ENCODE data around the gene CHST11.

DNA sequence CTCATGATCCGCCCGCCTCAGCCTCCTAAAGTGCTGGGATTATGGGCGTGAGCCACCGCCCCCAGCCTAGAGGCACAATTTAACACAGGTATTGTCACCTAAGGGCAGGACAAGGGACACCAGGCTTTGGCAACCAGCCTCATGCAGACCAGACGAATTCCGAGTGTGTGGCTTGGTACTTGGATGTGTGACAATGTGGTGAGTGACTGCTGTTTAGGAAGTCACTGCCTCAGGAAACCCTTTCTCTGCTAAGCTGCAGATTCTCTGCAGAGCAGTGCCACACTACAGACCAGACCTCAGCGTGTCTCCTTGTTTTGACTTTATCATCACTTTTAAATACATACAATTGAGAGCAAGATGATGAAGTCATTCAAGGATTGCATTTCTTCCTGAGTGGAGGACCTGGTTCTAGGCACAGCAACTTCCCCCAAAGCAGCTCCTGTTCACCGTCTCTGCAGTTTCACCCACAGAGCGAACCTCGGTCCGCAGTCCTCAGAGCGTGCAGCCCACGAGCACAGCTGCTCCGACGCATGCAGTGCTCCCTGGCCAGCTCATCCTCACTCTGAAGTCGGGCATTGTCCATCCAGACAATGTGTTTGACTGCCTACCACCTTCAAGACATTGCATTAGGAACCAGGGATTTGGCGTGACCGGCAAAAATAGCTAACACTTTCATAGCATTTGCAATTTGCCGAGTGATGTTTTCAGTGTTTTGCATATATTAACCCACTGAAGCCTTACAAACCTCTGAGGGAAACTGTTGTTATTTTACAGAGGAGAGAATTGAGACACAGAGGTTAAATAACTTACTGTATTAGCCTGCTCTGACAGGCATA is 235.2 kb downstream of the CHST11 start:
- TF ChIP-seq, protein P1, sequence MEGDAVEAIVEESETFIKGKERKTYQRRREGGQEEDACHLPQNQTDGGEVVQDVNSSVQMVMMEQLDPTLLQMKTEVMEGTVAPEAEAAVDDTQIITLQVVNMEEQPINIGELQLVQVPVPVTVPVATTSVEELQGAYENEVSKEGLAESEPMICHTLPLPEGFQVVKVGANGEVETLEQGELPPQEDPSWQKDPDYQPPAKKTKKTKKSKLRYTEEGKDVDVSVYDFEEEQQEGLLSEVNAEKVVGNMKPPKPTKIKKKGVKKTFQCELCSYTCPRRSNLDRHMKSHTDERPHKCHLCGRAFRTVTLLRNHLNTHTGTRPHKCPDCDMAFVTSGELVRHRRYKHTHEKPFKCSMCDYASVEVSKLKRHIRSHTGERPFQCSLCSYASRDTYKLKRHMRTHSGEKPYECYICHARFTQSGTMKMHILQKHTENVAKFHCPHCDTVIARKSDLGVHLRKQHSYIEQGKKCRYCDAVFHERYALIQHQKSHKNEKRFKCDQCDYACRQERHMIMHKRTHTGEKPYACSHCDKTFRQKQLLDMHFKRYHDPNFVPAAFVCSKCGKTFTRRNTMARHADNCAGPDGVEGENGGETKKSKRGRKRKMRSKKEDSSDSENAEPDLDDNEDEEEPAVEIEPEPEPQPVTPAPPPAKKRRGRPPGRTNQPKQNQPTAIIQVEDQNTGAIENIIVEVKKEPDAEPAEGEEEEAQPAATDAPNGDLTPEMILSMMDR (conservative IDR thresholded peaks at IDR 0.05; ENCODE audit: low read depth, low read length): no peak
- TF ChIP-seq EZH2 (IDR thresholded peaks at IDR 0.05; ENCODE audit: borderline replicate concordance, low read depth, low read length, poor library complexity, severe bottlenecking): no peak

All from A673 (cell line).